Measurements from ENCODE around the gene PHKA1.
"Not testable (repeated sequence)": the region's sequence is repeated elsewhere in the genome, so short reads cannot be mapped to it uniquely, and the experiment has no call there.

PHKA1 gene

GRCh38 chrX:72576141-72576894 lies 137.8 kb downstream of the PHKA1 start:
- DNase-seq (ENCODE audit: extremely low spot score, insufficient read length, low read depth) = no peak
- no peak for FAIRE-seq

DNA sequence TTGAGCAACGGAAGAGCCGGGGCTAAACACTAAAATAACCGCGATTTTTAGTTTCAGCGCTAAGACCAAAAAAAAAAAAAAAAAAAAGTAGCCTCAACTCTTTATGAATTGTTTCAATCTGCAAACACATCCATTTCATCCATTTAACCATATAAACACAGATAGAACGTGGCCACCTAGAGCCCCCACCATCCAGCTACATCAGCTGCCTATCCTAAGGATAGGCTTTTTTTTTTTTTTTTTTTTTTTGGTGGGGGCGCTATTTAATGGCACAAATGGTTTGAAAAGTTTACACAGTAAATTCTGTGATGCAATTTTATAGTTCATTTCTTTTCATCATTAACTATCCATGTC lies 141.0 kb downstream of the PHKA1 start:
- DNase-seq (ENCODE audit: extremely low spot score, insufficient read length, low read depth) (no peak), FAIRE-seq (no peak)

DNA sequence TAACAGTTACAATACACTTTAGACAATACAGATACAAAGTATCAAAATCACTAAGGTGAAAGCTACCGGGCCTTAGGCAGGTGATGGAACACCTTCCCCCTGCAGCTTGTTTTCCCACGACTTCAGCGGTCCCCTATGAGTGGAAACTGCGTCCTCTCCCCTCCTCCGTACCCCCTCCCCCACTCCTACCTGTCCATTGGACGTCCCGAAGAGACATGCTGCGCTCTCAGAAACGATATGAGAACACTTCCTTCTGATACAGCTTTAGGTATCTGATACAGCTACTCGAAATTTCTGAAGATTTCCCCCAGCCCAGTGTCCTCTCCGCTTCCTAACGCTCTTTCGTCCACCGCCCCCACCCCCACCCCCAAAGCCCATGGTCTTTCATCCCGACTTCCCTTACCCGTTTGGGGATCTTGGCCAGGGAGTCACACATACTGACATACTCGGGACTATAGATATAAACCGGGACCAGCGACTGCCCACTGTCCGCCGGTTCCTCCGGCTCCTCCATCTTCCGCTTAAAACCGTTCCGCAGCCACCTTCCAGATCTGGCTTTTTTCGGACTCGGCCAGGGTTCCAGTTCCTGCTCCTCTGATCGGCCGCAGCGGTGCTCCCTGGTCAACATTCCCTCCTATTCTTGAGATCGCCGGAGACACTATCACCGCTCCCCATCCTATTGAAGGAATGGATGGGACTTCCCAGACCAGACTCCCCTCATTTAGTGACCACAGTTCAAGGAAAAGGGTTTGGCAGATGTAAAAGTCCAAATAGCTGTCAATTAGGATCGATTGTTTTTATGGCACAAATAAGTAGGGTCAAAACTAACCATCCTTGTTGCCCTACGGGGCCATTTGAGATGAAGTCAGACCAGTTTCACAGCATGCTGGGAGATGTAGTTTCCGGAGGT lies 141.6 kb downstream of the PHKA1 start, which contains the start of gene HDAC8:
TSS of gene HDAC8 (minus strand) at position 596 of the 910 bp plus-strand sequence. CDS start at position 514, 82 bp downstream.
- DNase-seq (ENCODE audit: extremely low spot score, insufficient read length, low read depth) (peak; percentile 22), FAIRE-seq (peak; percentile 92)

GRCh38 chrX:72569786-72570185 lies 144.3 kb downstream of the PHKA1 start:
- DNase-seq (ENCODE audit: extremely low spot score, insufficient read length, low read depth) = no peak

GRCh38 chrX:72568406-72569092 lies 145.6 kb downstream of the PHKA1 start:
- DNase-seq (ENCODE audit: extremely low spot score, insufficient read length, low read depth) (no peak), FAIRE-seq (no peak)

More at GRCh38 chrX:72569786-72570185, 144.3 kb downstream of the PHKA1 start:
- FAIRE-seq = no peak

DNA sequence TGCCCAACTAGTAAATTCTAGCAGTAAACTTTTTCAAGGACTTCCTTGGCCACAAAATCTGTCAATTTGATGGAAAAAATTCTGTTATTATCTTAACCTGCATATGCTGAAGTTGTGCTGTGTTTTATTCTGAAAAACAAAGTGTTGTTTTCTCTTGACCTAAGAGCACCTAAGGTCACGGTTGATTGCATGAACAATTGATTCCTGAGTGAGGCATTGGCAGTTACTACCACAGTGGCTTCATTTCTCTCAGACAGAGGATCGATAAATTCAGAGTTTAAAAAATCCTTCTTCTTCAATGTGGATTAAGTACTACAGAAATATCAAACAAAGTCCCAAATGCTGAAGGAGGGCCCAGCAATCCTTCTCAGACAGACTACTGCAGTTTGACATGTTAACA lies 147.7 kb downstream of the PHKA1 start:
- FAIRE-seq = no peak

GRCh38 chrX:72559655-72560054 lies 154.5 kb downstream of the PHKA1 start:
- FAIRE-seq; DNase-seq (ENCODE audit: extremely low spot score, insufficient read length, low read depth): not testable (repeated sequence)

More for the DNA sequence above, 147.7 kb downstream of the PHKA1 start:
- DNase-seq (ENCODE audit: extremely low spot score, insufficient read length, low read depth) = no peak

DNA sequence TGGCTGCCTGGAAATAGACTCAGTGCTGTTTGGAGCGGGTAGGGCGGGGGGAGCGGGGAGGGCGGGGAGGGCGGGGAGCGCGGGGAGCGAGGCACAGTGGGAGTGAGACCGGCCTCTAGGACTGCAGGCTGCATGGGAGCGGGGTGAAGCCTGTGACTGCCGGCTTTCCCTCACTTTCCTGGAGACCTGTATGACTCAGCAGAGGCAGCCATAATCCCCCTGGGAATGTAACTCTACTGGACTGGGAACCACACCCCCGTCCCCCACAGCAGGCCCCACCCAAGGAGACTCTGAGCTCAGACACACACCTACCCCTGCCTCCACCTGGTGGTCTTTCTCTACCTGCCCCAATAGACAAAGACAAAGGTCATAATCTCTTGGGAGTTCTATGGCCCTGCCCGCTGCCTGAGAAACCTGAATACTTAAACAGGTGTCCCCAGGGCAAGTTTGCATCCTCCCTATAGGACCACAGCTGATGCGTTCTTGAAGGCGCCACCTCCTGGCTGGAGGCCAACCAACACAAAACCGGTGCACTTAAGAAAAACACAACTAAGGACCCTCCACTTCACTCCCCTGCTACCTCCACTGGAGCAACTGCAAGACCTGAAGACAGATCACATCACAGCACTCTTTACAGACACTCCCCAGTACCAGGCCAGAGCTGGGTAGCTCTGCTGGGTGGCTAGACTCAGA lies 159.5 kb downstream of the PHKA1 start:
- DNase-seq (ENCODE audit: extremely low spot score, insufficient read length, low read depth) (no peak), FAIRE-seq (no peak)

DNA sequence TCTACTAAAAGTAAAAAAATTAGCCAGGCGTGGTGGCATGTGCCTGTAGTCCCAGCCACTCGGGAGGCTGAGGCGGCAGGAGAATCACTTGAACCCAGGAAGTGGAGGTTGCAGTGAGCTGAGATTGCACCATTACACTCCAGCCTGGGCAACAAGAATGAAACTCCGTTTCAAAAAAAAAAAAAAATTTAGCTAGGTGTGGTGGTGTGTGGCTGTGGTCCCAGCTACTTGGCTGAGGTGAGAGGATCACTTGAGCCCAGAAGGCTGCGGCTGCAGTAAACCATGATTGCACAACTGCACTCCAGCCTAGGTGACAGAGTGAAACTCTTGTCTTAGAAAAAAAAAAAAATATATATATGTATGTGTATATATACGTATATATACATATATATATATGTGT lies 161.7 kb downstream of the PHKA1 start:
- not testable (repeated sequence) for FAIRE-seq; DNase-seq (ENCODE audit: extremely low spot score, insufficient read length, low read depth)

DNA sequence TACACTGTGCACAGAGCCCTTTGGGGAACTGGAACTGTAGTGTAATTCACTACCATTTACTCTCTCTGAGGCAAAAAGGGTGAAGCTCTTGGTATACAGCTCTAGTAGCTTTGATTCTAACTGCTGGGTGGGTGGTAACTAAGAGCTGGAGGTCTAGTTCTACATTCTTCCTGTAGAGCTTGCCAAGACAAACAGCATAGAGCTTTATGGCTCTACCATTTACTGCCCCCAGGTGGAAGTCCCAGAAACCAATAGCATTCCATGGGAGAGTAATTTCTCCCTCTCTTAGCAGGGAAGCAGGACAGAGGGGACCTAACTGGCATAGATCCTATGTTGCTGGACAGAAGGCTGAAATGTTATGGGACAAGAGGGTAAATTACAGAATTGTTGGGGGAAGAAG lies 168.1 kb downstream of the PHKA1 start:
- FAIRE-seq = peak; percentile 26
- DNase-seq (ENCODE audit: extremely low spot score, insufficient read length, low read depth) = no peak

DNA sequence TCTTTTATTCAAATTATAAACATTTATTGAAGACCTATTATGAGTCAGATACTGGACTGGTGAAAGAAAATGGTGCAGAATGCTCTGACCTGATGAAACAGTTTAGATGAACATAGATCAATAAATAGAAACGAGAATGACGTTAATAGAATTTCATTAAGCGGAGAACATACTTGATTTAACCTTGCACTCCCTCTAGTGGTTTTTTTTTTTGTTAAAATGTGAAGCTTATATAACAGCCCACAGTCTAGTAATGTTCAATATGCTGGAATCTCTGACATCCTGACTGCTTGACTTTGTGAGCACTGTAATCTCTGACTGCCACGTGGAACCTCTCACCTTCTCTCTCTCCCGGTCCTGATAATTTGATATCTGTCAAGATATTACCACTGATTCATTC lies 173.8 kb downstream of the PHKA1 start:
- no peak for DNase-seq (ENCODE audit: extremely low spot score, insufficient read length, low read depth)
- peak; percentile 5 for FAIRE-seq

DNA sequence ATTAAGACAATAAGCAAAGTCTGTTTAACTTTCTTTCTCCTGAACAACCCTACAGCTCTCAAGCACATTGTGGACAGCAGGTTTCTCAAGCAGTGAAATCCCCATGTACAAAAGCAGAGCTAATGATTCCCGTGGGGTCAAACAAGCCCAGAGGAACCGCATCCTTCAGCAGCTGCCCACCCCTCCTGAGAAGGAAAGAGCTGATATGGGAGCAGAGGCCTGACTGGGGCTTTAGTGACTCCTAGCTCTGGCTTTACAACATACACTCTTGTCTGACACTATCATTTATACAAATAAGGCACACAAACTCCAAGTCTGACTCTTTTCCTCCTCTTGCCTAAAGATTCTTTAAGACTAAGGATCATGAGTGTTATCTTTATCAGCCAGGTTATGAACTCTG lies 174.3 kb downstream of the PHKA1 start:
- DNase-seq (ENCODE audit: extremely low spot score, insufficient read length, low read depth) (no peak), FAIRE-seq (no peak)

DNA sequence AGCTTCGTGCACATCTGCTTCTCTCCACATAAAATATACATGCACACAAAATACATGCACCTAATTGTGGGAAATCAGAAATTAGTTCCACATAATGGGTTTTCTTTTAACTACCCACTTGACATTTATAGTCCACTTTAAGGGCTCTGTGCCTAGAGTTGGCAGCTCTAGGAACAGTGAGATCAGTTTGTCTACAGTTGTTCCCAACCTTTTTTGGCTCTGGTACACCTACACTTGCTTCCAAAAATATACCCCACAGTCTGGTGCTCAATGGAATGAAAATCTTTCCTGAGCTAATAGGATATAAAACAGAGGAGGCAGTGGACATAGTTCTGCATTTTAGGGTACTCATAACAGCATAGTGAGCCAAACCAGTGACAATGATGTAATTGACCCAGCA lies 177.6 kb downstream of the PHKA1 start:
- FAIRE-seq (no peak), DNase-seq (ENCODE audit: extremely low spot score, insufficient read length, low read depth) (no peak)

GRCh38 chrX:72532366-72532765 lies 181.7 kb downstream of the PHKA1 start:
- FAIRE-seq (no peak), DNase-seq (ENCODE audit: extremely low spot score, insufficient read length, low read depth) (no peak)
